Panc1 (cell line): Measurements from ENCODE around the gene TTC28. TPM values are rescaled to one million over a fixed set of nuclear protein-coding genes. Genes with fewer than 3 reads are reported as not detected.

ENCODE experiments used
- ATAC-seq: fragments of 200-7000 bp; cut with Tn5 transposase; 2 replicates; pipeline ENCODE4 v1.9.1; 2020; ENCODE audit warnings: mild to moderate bottlenecking, moderate library complexity
- BruUV-seq: library from RNA; stranded (reverse); fragments of 400-500 nt; replicated peaks from 2 replicates; lab custom pipeline; 2021; lab: Mats Ljungman, UMichigan
- CTCF ChIA-PET: fragments of 300-600 bp; sonication (Branson Sonifier 250); formaldehyde crosslinking; loops from one replicate; lab custom pipeline; 2022; ENCODE audit warnings: antibody characterized with exemption; lab: Charles Lee
- POLR2A ChIA-PET: fragments of 300-600 bp; sonication (Branson Sonifier 250); formaldehyde crosslinking; loops from one replicate; lab custom pipeline; 2022; ENCODE audit warnings: antibody characterized with exemption; lab: Charles Lee
- DNase-seq: peaks from one replicate; pipeline ENCODE4 v3.0.0-alpha.2; 2010; ENCODE audit warnings: low read depth, low spot score
- H3K27ac ChIP-seq: 2 replicates; pipeline ENCODE4 v1.5.1; 2011; ENCODE audit warnings: mild to moderate bottlenecking, low read length, inconsistent platforms
- H3K27me3 ChIP-seq: fragments of 200-500 bp; sonication (Bioruptor generic); 2 replicates; pipeline ENCODE4 v1.6.0; 2014; ENCODE audit warnings: low read length, inconsistent platforms; ENCODE audit not compliant: control insufficient read depth, insufficient read depth
- H3K36me3 ChIP-seq: fragments of 200-500 bp; sonication (Bioruptor generic); 2 replicates; pipeline ENCODE4 v1.5.1; 2014; ENCODE audit warnings: inconsistent platforms, mild to moderate bottlenecking, low read length, moderate library complexity; ENCODE audit not compliant: control insufficient read depth, insufficient read depth
- H3K4me1 ChIP-seq: 2 replicates; pipeline ENCODE4 v1.5.1; 2011; ENCODE audit warnings: inconsistent platforms, mild to moderate bottlenecking, low read length, moderate library complexity; ENCODE audit not compliant: control insufficient read depth, insufficient read depth
- H3K4me3 ChIP-seq, 2 experiments: 2 replicates each; pipeline ENCODE4 v1.5.1; 2011 to 2012; ENCODE audit warnings: low read depth in 2 of 2, low read length in 2 of 2, mild to moderate bottlenecking in 2 of 2, inconsistent platforms in 1 of 2, moderate library complexity in 1 of 2
- H3K9me3 ChIP-seq: fragments of 200-500 bp; sonication (Bioruptor generic); 2 replicates; pipeline ENCODE4 v1.5.1; 2014; ENCODE audit warnings: low read depth, mild to moderate bottlenecking, inconsistent platforms, low read length, moderate library complexity; ENCODE audit not compliant: control insufficient read depth, insufficient read depth
- POLR2AphosphoS5 ChIP-seq: IDR thresholded peaks from 2 replicates; pipeline ENCODE4 v1.6.1; 2012; ENCODE audit warnings: mild to moderate bottlenecking, low read depth, low read length, moderate library complexity
- SIN3A ChIP-seq: IDR thresholded peaks from 2 replicates; pipeline ENCODE4 v1.6.1; 2012; ENCODE audit warnings: low read depth, mild to moderate bottlenecking, low read length, moderate library complexity, borderline replicate concordance; ENCODE audit not compliant: insufficient read depth
- TCF7L2 ChIP-seq: IDR thresholded peaks from 2 replicates; pipeline ENCODE4 v1.6.1; 2011; ENCODE audit warnings: mild to moderate bottlenecking, low read depth, low read length, inconsistent platforms
- in situ Hi-C: cut with HindIII; loops from 2 replicates; pipeline ENCODE4 v1.10.0; 2016; ENCODE audit warnings: low sequenced_read_pairs, low pct_unique_long_range_greater_than_20kb
- intact Hi-C: fragments of 100-400 bp; cut with micrococcal nuclease; formaldehyde crosslinking; loops from one replicate; pipeline ENCODE4 v1.10.0; 2022; ENCODE audit not compliant: unreplicated experiment
- total RNA-seq: library from RNA; stranded (reverse); gene quantifications from one replicate; pipeline ENCODE4 v1.2.1, GENCODE V29; 2021; ENCODE audit not compliant: unreplicated experiment
- TF ChIP-seq, protein P1 (sequence below), 2 experiments: IDR thresholded peaks; 2 replicates each; pipeline ENCODE4 v1.6.1; 2011 to 2012; ENCODE audit warnings: low read depth in 2 of 2, control low read depth in 1 of 2, low read length in 1 of 2, mild to moderate bottlenecking in 1 of 2, moderate library complexity in 1 of 2; ENCODE audit not compliant: insufficient read depth in 1 of 2
- TF ChIP-seq, protein P2 (sequence below): fragments of 450-650 bp; IDR thresholded peaks from 2 replicates; pipeline ENCODE4 v1.5.1; 2017; ENCODE audit warnings: mild to moderate bottlenecking

Gene TTC28
- total RNA-seq, 1 experiment from 2014 or later, result 24.8 TPM

DNA sequence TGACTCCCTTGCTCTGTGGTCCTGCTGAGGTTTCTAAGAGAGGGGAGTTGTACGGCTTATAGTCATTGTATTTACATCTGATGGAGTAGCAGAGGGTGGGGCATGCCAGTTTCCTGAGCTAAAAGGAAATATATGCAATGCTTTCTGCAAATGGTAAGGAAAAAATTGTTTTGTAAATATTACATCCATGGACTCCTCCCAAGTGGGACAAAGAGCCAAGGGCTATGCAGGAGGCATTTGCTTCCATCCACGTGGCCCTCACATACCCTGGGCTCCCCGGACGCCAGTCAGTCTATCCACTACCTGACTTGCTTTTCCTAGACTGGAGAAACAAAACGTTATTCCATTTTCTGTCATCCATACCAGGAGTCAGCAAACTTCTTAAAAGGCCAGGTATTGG, 700.8 kb downstream of the TTC28 start:
- in situ Hi-C loops, result no loop called here
- ATAC-seq, result no peak
- ChIA-PET POLR2A (interaction anchor here (0.6 kb wide), 1 partner anchor 11 kb away, joined by 13 read pairs; no protein-coding TSS in a partner anchor), CTCF (no interaction called here)
- H3K27ac ChIP-seq, result no peak overlapping the region
- no peak overlapping the region for H3K4me3 ChIP-seq
- H3K4me1 ChIP-seq, result no peaks in the 10 kb centered on the region
- H3K27me3 ChIP-seq, result no peaks in the 10 kb centered on the region
- TF ChIP-seq, protein P1, sequence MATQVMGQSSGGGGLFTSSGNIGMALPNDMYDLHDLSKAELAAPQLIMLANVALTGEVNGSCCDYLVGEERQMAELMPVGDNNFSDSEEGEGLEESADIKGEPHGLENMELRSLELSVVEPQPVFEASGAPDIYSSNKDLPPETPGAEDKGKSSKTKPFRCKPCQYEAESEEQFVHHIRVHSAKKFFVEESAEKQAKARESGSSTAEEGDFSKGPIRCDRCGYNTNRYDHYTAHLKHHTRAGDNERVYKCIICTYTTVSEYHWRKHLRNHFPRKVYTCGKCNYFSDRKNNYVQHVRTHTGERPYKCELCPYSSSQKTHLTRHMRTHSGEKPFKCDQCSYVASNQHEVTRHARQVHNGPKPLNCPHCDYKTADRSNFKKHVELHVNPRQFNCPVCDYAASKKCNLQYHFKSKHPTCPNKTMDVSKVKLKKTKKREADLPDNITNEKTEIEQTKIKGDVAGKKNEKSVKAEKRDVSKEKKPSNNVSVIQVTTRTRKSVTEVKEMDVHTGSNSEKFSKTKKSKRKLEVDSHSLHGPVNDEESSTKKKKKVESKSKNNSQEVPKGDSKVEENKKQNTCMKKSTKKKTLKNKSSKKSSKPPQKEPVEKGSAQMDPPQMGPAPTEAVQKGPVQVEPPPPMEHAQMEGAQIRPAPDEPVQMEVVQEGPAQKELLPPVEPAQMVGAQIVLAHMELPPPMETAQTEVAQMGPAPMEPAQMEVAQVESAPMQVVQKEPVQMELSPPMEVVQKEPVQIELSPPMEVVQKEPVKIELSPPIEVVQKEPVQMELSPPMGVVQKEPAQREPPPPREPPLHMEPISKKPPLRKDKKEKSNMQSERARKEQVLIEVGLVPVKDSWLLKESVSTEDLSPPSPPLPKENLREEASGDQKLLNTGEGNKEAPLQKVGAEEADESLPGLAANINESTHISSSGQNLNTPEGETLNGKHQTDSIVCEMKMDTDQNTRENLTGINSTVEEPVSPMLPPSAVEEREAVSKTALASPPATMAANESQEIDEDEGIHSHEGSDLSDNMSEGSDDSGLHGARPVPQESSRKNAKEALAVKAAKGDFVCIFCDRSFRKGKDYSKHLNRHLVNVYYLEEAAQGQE (IDR thresholded peaks at IDR 0.05; ENCODE audit: insufficient read depth in 1 of 2, low read depth in 2 of 2, low read length in 1 of 2), result no peak
- TF ChIP-seq SIN3A, result no peak
- TF ChIP-seq, protein P2, sequence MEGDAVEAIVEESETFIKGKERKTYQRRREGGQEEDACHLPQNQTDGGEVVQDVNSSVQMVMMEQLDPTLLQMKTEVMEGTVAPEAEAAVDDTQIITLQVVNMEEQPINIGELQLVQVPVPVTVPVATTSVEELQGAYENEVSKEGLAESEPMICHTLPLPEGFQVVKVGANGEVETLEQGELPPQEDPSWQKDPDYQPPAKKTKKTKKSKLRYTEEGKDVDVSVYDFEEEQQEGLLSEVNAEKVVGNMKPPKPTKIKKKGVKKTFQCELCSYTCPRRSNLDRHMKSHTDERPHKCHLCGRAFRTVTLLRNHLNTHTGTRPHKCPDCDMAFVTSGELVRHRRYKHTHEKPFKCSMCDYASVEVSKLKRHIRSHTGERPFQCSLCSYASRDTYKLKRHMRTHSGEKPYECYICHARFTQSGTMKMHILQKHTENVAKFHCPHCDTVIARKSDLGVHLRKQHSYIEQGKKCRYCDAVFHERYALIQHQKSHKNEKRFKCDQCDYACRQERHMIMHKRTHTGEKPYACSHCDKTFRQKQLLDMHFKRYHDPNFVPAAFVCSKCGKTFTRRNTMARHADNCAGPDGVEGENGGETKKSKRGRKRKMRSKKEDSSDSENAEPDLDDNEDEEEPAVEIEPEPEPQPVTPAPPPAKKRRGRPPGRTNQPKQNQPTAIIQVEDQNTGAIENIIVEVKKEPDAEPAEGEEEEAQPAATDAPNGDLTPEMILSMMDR, result no peak
- TF ChIP-seq POLR2AphosphoS5, result no peak
- TF ChIP-seq TCF7L2, result no peak
- H3K36me3 ChIP-seq, result no peaks in the 10 kb centered on the region; the same call in 1 of the 2 replicates
- no peak for DNase-seq
- BruUV-seq, result no TSS peak
- H3K9me3 ChIP-seq, result no peaks in the 10 kb centered on the region
- intact Hi-C loops, result no loop called here

DNA sequence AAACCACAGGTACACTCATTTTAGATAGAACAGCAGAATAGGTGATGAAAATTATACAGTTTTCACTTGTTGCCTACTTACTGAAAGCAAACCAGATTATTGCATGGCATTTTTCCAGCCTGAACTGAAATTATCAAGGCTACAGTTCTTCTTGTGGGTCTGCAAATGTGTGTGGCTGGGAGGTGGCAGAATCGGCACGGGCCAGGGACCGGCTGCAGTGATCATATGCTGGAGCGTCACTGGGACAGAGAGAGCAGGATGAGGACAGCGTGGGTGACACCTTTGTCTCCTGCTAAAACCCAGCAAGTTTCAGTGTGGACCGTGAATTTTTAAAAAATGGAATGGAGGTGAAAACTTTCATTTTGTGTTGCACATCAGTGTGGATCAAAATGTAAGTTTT, 701.3 kb downstream of the TTC28 start:
- BruUV-seq, result no TSS peak
- ChIA-PET POLR2A (no interaction called here), CTCF (no interaction called here)
- H3K4me1 ChIP-seq, result no peaks in the 10 kb centered on the region
- DNase-seq (no peak), ATAC-seq (no peak)
- no peak for TF ChIP-seq POLR2AphosphoS5
- TF ChIP-seq, protein P1 (IDR thresholded peaks at IDR 0.05; ENCODE audit: insufficient read depth in 1 of 2, low read depth in 2 of 2, low read length in 1 of 2), result no peak
- no peak for TF ChIP-seq SIN3A
- no peak overlapping the region for H3K27ac ChIP-seq
- intact Hi-C loops, result no loop called here
- no peaks in the 10 kb centered on the region for H3K9me3 ChIP-seq
- H3K4me3 ChIP-seq, result no peak overlapping the region
- in situ Hi-C loops, result no loop called here
- no peaks in the 10 kb centered on the region for H3K27me3 ChIP-seq
- no peaks in the 10 kb centered on the region; the same call in 1 of the 2 replicates for H3K36me3 ChIP-seq
